SU-DHL-6 (cell line): ENCODE results near the gene GZMA.
"Not testable (repeated sequence)": the region's sequence is repeated elsewhere in the genome, so short reads cannot be mapped to it uniquely, and the experiment has no call there.

Experiments used
- H2AFZ ChIP-seq: fragments of 200-600 bp; sonication (generic); 2 replicates; pipeline ENCODE4 v1.6.1; 2014; ENCODE audit warnings: low read depth, mild to moderate bottlenecking, moderate library complexity, mixed read lengths, antibody characterized with exemption, low read length; ENCODE audit not compliant: severe bottlenecking
- H3F3A ChIP-seq: fragments of 200-600 bp; shearing (Covaris generic); 2 replicates; pipeline ENCODE4 v1.6.0; 2016; ENCODE audit warnings: antibody characterized with exemption, mild to moderate bottlenecking; ENCODE audit not compliant: insufficient read depth
- H3K27ac ChIP-seq: fragments of 200-600 bp; sonication (generic); 2 replicates; pipeline ENCODE4 v1.5.1; 2016; ENCODE audit warnings: low read depth, mild to moderate bottlenecking, low read length, moderate library complexity, mixed read lengths
- H3K27me3 ChIP-seq: fragments of 200-600 bp; sonication (generic), shearing (Covaris generic); 2 replicates; pipeline ENCODE4 v1.6.0; 2014; ENCODE audit warnings: mild to moderate bottlenecking, low read length
- H3K36me3 ChIP-seq: fragments of 200-600 bp; sonication (generic); 2 replicates; pipeline ENCODE4 v1.6.1; 2014; ENCODE audit warnings: mild to moderate bottlenecking, low read length, mixed read lengths
- H3K4me2 ChIP-seq: fragments of 300-600, 200-600 bp; shearing (Covaris generic), sonication (generic); 2 replicates; pipeline ENCODE4 v1.6.0; 2014; ENCODE audit warnings: low read length, low read depth, mild to moderate bottlenecking; ENCODE audit not compliant: poor library complexity, severe bottlenecking
- H3K4me3 ChIP-seq: fragments of 200-600 bp; sonication (generic); 2 replicates; pipeline ENCODE4 v1.5.1; 2014; ENCODE audit warnings: antibody characterized with exemption, low read length, mild to moderate bottlenecking, mixed read lengths; ENCODE audit not compliant: insufficient read depth, poor library complexity, severe bottlenecking
- H3K79me2 ChIP-seq: fragments of 200-600 bp; sonication (generic); 2 replicates; pipeline ENCODE4 v1.6.1; 2014; ENCODE audit warnings: mild to moderate bottlenecking, low read length, moderate library complexity; ENCODE audit not compliant: insufficient read depth
- H3K9ac ChIP-seq: fragments of 200-600 bp; sonication (generic); 2 replicates; pipeline ENCODE4 v1.7.0; 2014; ENCODE audit warnings: mild to moderate bottlenecking, low read length
- H3K9me2 ChIP-seq: fragments of 200-600 bp; sonication (generic); replicated peaks from 2 replicates; pipeline ENCODE4 v1.6.1; 2014; ENCODE audit warnings: low read length; ENCODE audit not compliant: insufficient read depth
- H3K9me3 ChIP-seq: fragments of 200-600 bp; sonication (generic); 2 replicates; pipeline ENCODE4 v1.6.1; 2014; ENCODE audit warnings: low read length, mixed read lengths; ENCODE audit not compliant: insufficient read depth
- H4K20me1 ChIP-seq: fragments of 200-600 bp; sonication (generic); 2 replicates; pipeline ENCODE4 v1.6.1; 2014; ENCODE audit warnings: low read depth, mild to moderate bottlenecking, antibody characterized with exemption, low read length, moderate library complexity, mixed read lengths
- EZH2phosphoT487 ChIP-seq: fragments of 200-600 bp; sonication (generic), shearing (Covaris generic); conservative IDR thresholded peaks from 2 replicates; pipeline ENCODE4 v1.6.1; 2018; ENCODE audit warnings: mild to moderate bottlenecking, antibody characterized with exemption, low read length, moderate library complexity, mixed read lengths
- TF ChIP-seq, protein P1 (sequence below): fragments of 200-600 bp; sonication (generic); IDR thresholded peaks from one replicate; pipeline ENCODE4 v1.5.1; 2017; ENCODE audit warnings: antibody characterized with exemption, mild to moderate bottlenecking, low read length, moderate library complexity; ENCODE audit not compliant: insufficient read depth, poor library complexity, severe bottlenecking

The GZMA gene

DNA sequence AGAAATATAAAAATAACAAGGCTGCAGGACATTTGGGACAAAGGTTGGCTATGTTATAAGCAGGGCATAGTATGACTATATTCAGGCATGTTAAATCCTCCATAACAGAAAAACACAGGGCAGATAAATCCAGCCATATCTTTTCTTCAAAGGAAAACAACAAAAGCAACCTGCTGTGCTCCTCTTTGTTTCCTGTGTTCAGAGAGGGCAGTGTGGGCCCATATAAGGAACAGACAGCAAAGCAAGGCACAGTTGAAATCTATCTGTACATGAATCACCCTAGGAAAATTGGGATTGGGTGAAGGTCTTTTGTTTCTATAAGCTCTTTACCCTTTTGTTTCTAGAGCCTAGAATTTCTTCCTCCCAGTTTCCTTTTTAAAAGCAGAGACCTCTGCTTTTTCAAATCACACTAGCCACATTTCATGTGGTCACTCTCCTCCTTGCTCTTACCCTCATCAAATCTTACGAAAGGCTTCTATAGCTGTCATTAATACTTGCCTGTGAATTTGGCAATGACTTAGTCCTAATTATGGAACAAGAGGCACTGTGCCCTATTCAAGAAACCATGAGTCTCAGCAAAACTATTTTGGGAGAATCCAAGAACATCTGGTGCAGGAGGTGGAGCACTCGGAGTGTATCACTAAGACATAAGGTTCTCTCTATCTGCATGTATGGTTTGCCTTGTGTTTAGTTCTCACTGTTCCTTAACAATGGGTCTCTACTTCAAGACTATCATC is 1.8 kb downstream of the GZMA start:
- Histone ChIP-seq H3K9me2 (no peaks in the 10 kb centered on the region), H3K27me3 (no peaks in the 10 kb centered on the region), H3K9ac (no peak overlapping the region), H3K4me3 (no peak overlapping the region), H4K20me1 (no peaks in the 10 kb centered on the region), H3F3A (no peaks in the 10 kb centered on the region), H3K9me3 (no peaks in the 10 kb centered on the region; the same call in 1 of the 2 replicates), H3K27ac (no peak overlapping the region), H3K79me2 (no peaks in the 10 kb centered on the region), H3K36me3 (no peaks in the 10 kb centered on the region), H2AFZ (no peak overlapping the region), H3K4me2 (no peak overlapping the region)
- no peak for TF ChIP-seq EZH2phosphoT487
- TF ChIP-seq, protein P1, sequence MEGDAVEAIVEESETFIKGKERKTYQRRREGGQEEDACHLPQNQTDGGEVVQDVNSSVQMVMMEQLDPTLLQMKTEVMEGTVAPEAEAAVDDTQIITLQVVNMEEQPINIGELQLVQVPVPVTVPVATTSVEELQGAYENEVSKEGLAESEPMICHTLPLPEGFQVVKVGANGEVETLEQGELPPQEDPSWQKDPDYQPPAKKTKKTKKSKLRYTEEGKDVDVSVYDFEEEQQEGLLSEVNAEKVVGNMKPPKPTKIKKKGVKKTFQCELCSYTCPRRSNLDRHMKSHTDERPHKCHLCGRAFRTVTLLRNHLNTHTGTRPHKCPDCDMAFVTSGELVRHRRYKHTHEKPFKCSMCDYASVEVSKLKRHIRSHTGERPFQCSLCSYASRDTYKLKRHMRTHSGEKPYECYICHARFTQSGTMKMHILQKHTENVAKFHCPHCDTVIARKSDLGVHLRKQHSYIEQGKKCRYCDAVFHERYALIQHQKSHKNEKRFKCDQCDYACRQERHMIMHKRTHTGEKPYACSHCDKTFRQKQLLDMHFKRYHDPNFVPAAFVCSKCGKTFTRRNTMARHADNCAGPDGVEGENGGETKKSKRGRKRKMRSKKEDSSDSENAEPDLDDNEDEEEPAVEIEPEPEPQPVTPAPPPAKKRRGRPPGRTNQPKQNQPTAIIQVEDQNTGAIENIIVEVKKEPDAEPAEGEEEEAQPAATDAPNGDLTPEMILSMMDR: no peak

DNA sequence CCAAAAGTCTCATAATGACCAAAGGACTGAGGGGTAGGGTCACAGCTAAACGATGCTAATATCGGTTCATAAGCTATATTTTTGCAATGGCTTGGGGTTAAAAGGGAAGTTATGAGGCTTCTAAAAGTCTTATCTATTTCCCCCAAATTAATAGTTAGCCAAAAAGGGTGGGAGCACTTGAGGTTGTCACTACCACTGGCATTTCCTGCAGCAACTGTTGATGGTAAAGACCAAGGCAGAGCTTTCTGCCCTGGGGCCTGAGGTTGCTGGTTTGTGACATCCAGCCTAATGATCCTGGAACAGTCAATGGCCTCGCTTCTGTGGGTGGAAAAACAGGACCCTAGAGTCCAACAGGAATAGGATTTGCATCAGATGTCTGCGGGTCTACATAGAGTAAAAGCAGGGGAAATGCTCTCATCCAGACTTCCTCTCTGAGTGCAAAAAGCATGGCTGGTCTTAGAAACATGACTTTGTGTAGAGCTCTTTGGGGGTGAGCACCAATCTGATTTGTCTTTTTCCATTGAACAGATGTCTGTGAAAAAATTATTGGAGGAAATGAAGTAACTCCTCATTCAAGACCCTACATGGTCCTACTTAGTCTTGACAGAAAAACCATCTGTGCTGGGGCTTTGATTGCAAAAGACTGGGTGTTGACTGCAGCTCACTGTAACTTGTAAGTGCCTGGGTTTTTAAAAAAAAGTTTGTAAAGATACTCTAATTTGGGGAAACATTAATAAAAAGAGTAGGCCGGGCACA is 2.7 kb downstream of the GZMA start:
- no peak overlapping the region for H2AFZ ChIP-seq
- no peak overlapping the region for H3K4me2 ChIP-seq
- no peaks in the 10 kb centered on the region for H3K36me3 ChIP-seq
- H4K20me1 ChIP-seq: no peaks in the 10 kb centered on the region
- no peak overlapping the region for H3K27ac ChIP-seq
- no peaks in the 10 kb centered on the region for H3K79me2 ChIP-seq
- no peaks in the 10 kb centered on the region; the same call in 1 of the 2 replicates for H3K9me3 ChIP-seq
- TF ChIP-seq, protein P1: no peak
- TF ChIP-seq EZH2phosphoT487: no peak
- no peak overlapping the region for H3K4me3 ChIP-seq
- no peaks in the 10 kb centered on the region for H3F3A ChIP-seq
- no peaks in the 10 kb centered on the region for H3K9me2 ChIP-seq
- H3K27me3 ChIP-seq: no peaks in the 10 kb centered on the region
- no peak overlapping the region for H3K9ac ChIP-seq

DNA sequence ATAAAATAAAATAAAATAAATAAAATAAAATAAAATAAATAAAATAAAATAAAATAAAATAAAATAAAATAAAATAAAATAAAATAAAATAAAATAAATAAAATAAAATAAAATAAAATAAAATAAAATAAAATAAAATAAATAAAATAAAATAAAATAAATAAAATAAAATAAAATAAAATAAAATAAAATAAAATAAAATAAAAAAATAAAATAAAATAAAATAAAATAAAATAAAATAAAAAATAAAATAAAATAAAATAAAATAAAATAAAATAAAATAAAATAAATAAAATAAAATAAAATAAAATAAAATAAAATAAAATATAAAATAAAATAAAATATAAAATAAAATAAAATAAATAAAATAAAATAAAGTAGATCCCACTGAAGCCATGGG is 3.5 kb downstream of the GZMA start:
- H3K9ac ChIP-seq, H3K79me2 ChIP-seq, H3K4me3 ChIP-seq, H3K27ac ChIP-seq, H3K9me3 ChIP-seq, H3F3A ChIP-seq, H2AFZ ChIP-seq, H3K27me3 ChIP-seq, H3K4me2 ChIP-seq, H3K36me3 ChIP-seq, H4K20me1 ChIP-seq, H3K9me2 ChIP-seq: not testable (repeated sequence)

DNA sequence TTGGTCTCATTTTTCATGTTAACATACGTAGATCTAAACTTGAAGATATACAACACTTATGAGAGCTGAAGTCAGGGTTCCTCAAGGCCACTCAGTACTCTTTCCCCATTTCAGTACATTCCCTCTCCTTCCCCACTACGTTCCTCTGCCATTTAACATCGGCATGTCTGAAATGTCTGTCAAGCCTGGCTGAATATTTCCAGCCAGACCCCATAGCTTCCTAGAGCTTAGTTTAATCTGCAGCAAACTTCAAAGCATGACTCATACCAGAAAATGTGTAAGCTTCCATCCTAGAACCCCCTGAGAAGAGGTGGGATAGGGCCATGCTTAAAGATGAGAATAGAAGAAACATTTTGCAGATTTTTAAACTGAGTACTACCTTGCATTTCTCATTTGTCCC is 6.2 kb downstream of the GZMA start:
- Histone ChIP-seq H3K36me3 (no peaks in the 10 kb centered on the region), H2AFZ (no peak overlapping the region), H3K4me2 (no peak overlapping the region), H3K27me3 (no peaks in the 10 kb centered on the region), H3K27ac (no peak overlapping the region), H3K79me2 (no peaks in the 10 kb centered on the region), H3K9me2 (no peaks in the 10 kb centered on the region), H3K9me3 (no peaks in the 10 kb centered on the region), H4K20me1 (no peaks in the 10 kb centered on the region), H3K9ac (no peak overlapping the region), H3K4me3 (no peak overlapping the region), H3F3A (no peaks in the 10 kb centered on the region)
- no peak for TF ChIP-seq EZH2phosphoT487
- TF ChIP-seq, protein P1: no peak
